ENCODE data around the gene BCAP29. TPM values are rescaled to one million over a fixed set of nuclear protein-coding genes. Genes with fewer than 3 reads are reported as not detected.
"Not testable (repeated sequence)": the region's sequence is repeated elsewhere in the genome, so short reads cannot be mapped to it uniquely, and the experiment has no call there.

Gene BCAP29
- total and polyA plus RNA-seq, 2 of the 4 experiments (the other 2 are of a cell fraction): 33.0 to 35.1 TPM

- in situ Hi-C loops (cut with MboI; ENCODE audit: low sequenced_read_pairs); dilution Hi-C loops (cut with HindIII; ENCODE audit: low sequenced_read_pairs, unreplicated experiment); CTCF ChIA-PET: not testable (repeated sequence)
Measured at GRCh38 chr7:107537228-107537627, 42.8 kb upstream of the BCAP29 start.

More at GRCh38 chr7:107537228-107537627, 42.8 kb upstream of the BCAP29 start:
- H4K91ac ChIP-seq (ENCODE audit: insufficient read depth, low read depth, low read length); H3K18ac ChIP-seq (ENCODE audit: low read depth, low read length); H3K27me3 ChIP-seq (ENCODE audit: control insufficient read depth, insufficient read depth, low read length); H3K27ac ChIP-seq (ENCODE audit: insufficient read depth, low read length); H3K4me3 ChIP-seq (ENCODE audit: insufficient read depth, low read depth, low read length); H2AK5ac ChIP-seq (ENCODE audit: low read depth, low read length); H2AK9ac ChIP-seq (replicated peaks; ENCODE audit: low read depth, low read length, poor library complexity); H2BK20ac ChIP-seq (ENCODE audit: low read depth, low read length); H3K4ac ChIP-seq (ENCODE audit: low read depth, low read length); BruUV-seq (replicated peaks); H3K14ac ChIP-seq (replicated peaks; ENCODE audit: low read depth, low read length); intact Hi-C loops (cut with micrococcal nuclease); H4K5ac ChIP-seq (ENCODE audit: low read depth, low read length); H2BK120ac ChIP-seq (ENCODE audit: low read depth, low read length); H3K23ac ChIP-seq (ENCODE audit: low read depth, low read length); POLR2A ChIA-PET (ENCODE audit: unreplicated experiment); DNase-seq; ATAC-seq (ENCODE audit: low read depth); H4K20me1 ChIP-seq (ENCODE audit: insufficient read depth, low read length); H4K8ac ChIP-seq (ENCODE audit: low read depth in 2 of 2, low read length in 2 of 2); H3K9me1 ChIP-seq (ENCODE audit: insufficient read depth, low read length); H2BK15ac ChIP-seq (ENCODE audit: low read depth, low read length); H3K9ac ChIP-seq (ENCODE audit: low read depth, low read length); H3K9me3 ChIP-seq (ENCODE audit: control insufficient read depth, insufficient read depth, low read length); H3K79me1 ChIP-seq (ENCODE audit: low read depth in 1 of 2, low read length in 2 of 2); H2AFZ ChIP-seq (replicated peaks; ENCODE audit: low read length, poor library complexity); H3K56ac ChIP-seq (ENCODE audit: extremely low read depth, insufficient read depth, low read length); H3K4me2 ChIP-seq (ENCODE audit: low read depth, low read length); H3K36me3 ChIP-seq (ENCODE audit: control insufficient read depth, insufficient read depth, low read length); H2BK5ac ChIP-seq (ENCODE audit: low read depth, low read length, poor library complexity, severe bottlenecking); H3K4me1 ChIP-seq (ENCODE audit: control insufficient read depth, insufficient read depth, low read length): not testable (repeated sequence)
- WGBS, 2 experiments (ENCODE audit: extremely low coverage in 2 of 2, insufficient read length in 1 of 2): no CpG with 5 or more reads among the region's 4 CpGs
